Keratinocyte (primary cell): ENCODE results near the gene UNC119B.

ENCODE experiments used
- CTCF ChIP-seq, 3 experiments: IDR thresholded peaks in 1 of 3; conservative IDR thresholded peaks in 1 of 3; optimal IDR thresholded peaks in 1 of 3; 2 replicates in 2 of 3; 3 replicates in 1 of 3; pipeline versions ENCODE3 to v1.5.1; 2011; ENCODE audit warnings: low read length in 3 of 3, mild to moderate bottlenecking in 3 of 3, moderate library complexity in 2 of 3, control low read depth in 1 of 3, inconsistent platforms in 1 of 3; ENCODE audit not compliant: insufficient read depth in 2 of 3; ENCODE audit errors: extremely low read depth in 1 of 3
- EZH2 ChIP-seq: IDR thresholded peaks from one replicate; pipeline ENCODE4 v1.6.1; 2012; ENCODE audit warnings: inconsistent platforms, mild to moderate bottlenecking, low read length, moderate library complexity

GRCh38 chr12:120693848-120694247 is 16.4 kb upstream of the UNC119B start:
- TF ChIP-seq CTCF (optimal IDR thresholded peaks at IDR 0.05 in 1 of 3, IDR thresholded peaks at IDR 0.05 in 1 of 3, conservative IDR thresholded peaks at IDR 0.05 in 1 of 3; ENCODE audit: extremely low read depth in 1 of 3, insufficient read depth in 2 of 3, low read length in 3 of 3) = no peak
- no peak for TF ChIP-seq EZH2
